DMS153 treated with DMSO at 0.1 percent for 48 hours (cell line): Measurements from ENCODE around the gene KIAA0319L.
"Not testable (repeated sequence)": the region's sequence is repeated elsewhere in the genome, so short reads cannot be mapped to it uniquely, and the experiment has no call there.

Source experiments
- DNase-seq: peaks from one replicate; lab custom pipeline; 2025; ENCODE audit not compliant: unreplicated experiment; lab: John Stamatoyannopoulos, UW

Gene KIAA0319L

DNA sequence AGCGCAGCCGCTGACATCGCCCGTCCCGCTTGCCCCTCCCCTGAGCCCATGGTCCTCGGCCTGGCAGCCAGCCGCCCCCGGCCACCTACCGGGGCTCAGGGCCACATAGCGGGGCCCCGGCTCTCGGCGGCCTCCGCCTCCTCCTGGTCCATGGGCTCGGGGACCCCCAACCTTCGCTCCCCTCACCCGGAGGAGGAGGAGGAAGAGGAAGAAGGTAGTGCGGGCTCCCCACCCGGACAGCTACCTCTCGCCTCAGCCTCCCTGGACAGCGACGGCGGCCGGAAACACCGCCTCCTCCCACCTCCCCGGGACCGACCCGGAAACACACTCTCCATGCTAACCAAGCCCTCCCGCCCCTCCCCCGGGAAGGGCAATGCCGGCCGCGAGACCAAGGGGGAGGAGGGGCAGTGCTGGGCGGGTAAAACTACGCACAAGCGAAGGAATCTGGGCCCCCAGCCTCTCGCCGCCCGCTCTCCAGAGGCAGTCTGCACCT lies at the start of gene KIAA0319L:
Gene KIAA0319L, minus strand, starts transcription at position 286 of the 493 bp plus-strand sequence. CDS start 2,912 bp downstream, outside the sequence.
- peak; percentile 97 for DNase-seq

DNA sequence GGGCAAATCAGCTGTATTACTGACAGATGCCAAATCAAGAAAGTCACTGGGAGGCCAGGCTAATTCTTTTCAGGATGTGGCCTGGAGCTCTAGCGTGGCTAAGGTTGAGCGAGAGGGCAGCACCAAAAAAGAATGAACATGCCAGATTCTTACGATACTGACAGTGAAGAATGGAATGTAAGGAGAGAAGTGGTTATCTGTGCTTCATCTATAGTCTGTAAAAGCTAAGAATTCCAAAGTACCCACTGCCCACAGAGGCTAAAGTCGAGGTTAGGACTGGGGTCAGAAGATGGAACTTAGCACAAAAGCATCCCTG lies 48.6 kb upstream of the KIAA0319L start:
- no peak for DNase-seq

DNA sequence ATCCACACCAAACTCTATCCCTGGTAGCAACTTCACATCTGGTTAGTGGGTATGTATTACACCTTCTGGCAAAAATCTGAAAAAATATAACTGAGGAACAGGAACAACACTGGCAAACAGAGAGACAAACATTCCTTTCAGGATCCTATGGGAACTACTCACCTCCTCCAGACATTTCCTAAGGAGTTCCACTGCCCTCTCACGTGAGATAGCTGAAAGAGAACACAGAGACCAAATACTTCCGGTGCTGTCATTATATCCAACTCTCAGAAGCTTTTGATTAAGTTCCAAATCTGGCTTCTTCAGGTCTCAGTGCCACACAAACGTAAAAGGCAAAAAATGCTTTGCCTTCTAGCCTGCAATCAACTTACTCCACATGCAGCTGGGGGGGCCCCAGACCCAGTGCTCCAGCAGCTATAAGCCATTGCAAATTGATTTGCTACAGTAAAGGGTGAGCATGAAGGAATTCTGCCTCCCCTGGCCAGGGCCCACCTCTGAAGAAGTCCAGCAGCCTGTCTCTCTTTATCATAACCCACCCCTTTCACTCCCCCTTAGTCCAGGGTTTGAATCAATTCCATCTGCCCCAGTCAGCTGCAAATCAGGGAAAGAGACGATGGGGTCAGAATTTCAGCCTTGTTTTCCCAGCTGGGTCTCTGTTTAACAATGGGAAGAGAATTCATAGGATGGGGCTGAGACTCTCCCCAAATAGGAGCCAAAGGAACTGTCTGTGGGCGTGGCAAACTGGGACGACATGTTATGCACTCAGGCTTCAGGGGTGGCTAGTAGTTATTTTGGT lies 48.1 kb upstream of the KIAA0319L start:
- no peak for DNase-seq

DNA sequence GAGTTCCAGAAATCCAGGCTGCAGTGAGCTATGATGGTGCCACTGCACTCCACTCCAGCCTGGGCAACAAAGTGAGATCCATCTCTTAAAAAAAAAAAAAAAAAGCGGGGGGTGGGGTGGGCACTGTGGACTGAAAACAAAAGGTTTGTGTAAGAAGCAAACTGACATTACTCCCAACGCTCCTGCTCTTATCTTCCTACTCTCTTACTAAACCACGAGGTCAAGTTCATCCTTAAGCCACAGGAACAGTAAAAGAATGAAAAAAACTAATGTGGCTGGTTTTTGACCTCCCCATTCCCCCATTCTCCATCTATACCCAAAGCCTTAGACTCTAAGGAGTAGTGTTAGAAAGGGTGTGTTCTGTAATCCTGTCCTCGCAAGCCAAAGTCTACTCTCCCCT lies 46.7 kb upstream of the KIAA0319L start:
- DNase-seq, result no peak

DNA sequence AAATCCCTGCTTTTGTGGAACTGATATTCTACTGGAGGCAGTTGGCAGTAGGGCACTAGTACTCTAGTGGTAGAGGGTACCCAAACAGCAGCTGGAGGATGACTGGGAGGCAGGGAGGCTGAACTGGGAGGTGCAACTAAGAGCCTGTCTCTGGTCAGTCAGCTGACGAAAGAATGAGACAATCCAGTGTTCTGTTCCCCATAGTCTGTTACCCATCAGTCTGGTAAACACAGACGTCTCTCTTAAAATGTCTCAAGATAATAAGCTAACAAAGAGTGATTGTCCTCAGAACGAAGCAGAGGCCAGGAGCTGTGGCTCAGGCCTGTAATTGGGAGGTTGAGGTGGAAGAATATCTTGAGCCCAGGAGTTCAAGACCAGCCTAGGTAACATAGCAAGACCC lies 46.3 kb upstream of the KIAA0319L start:
- DNase-seq, result no peak

DNA sequence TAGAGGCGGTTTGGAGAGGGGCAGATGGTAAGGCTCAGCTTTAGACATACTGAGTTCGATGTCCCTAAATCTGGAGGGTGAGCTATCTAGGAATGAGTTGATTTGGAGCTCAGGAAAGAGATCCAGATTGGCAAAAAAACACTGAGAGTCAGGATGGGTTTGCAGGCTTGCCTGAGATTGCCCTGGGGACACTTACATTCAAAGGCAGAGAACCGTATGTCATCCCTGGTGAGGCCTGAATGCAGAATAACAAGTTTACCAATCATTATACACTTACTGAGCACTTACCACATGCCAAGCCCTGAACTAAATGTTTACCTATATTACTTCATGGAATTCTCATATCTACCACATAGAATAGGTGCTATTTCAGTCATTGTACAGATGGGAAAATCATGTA lies 43.4 kb upstream of the KIAA0319L start:
- DNase-seq, result no peak

DNA sequence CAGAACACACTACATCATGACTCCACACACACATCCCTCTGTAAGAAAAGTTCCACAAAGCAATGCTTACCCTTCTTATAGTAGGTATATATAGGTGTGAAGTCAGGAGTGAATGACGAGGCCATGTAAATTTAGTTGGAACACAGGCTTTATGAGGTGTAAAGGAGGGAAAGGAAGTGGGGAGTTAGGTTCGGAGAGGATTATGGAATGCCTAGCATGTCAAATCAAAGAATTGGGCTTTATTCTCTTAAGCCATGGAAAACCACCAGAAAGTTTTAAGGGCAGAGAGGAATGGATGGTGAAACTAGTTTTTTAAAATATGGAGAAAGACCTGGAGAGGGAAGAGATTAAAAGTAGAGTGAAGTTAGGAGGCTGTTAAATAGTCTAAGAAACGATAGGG lies 42.2 kb upstream of the KIAA0319L start:
- DNase-seq, result no peak

DNA sequence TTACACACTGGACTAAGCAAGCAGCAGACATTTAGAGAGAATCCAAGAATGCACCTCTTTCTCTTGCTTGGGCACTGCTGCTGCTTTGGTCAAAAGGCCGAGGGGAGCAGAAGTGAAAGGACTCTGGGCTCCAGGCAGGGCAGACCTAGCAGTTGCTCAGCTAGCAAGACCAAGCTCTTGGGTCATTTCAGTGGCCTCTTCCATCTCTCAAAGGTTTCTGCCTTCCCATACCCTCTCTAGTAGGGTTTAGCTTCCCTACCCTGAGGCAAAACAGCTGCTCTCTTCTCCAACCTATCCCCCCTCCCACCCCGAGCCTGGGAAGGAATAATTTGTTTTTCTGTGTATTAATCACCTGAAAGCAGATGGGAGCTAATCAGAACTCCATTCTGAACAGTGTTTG lies 41.7 kb upstream of the KIAA0319L start:
- DNase-seq, result no peak

DNA sequence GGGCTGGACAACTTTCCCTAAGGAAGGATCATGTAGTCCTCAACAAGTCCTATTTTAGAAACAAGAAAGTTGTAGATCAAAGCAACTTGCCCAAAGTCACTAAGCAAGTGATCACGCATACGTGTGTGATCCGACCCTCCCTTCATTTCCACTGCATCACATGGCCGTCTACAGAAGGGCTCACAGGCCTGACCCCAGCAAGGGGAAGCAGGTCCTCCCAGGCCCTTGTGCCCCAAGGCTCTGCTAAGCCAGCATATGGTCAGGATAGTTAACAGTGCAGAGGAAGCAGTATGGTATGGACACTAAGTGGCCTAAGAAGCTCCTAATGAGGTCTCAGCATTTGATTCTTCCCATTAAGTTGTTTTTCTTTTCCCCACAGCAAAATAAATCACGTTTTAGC lies 40.7 kb upstream of the KIAA0319L start:
- DNase-seq, result no peak

DNA sequence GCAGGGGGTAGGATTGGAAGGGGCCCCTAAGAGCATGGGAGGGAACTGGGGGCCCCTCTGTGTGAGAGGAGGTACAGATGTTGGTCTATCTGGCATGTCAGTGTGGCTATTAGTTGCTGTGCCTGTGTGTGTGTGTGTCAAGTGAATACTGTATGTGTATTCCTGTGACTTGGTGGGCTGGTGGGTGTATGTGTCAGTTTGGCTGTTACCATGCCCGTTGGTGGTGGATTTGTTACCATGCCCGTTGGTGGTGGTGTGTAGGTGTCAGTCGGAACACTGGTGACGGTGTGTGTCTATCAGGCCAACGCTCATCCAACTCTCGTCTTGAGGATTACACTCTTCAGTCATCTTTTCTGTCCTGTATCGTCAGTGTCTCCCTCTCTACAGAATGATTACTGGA lies 38.5 kb upstream of the KIAA0319L start:
- no peak for DNase-seq

DNA sequence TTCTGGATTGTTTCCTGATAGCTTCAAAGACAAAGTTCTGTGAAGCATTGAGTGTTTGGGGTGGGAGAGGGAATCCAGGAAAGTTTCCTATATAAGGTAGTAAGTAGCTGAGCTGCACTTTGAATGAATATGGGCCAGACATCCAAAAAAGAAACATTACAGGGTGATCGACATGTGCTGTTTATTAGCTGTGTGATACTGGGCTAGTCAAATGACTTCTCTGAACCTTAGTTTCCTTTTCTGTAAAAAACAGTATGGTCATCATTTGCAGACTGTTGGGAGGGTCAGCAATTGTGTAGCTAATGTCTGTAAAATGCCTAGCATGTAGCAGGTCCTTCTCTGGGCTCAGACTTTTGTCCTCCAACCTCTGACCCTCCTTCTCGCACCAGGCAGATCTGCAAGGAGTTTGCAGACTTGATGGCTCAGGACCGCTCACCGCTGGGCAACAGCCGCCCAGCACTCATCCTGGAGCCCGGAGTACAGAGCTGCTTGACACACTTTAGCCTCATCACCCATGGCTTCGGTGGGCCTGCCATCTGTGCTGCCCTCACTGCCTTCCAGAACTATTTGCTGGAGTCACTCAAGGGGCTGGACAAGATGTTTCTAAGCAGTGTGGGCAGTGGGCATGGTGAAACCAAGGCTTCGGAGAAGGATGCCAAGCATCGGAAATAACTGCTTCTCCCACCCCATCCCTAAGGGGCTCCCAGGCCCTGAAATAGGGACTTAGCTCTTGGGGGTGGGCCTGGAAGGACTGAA lies 37.0 kb upstream of the KIAA0319L start:
- no peak for DNase-seq

DNA sequence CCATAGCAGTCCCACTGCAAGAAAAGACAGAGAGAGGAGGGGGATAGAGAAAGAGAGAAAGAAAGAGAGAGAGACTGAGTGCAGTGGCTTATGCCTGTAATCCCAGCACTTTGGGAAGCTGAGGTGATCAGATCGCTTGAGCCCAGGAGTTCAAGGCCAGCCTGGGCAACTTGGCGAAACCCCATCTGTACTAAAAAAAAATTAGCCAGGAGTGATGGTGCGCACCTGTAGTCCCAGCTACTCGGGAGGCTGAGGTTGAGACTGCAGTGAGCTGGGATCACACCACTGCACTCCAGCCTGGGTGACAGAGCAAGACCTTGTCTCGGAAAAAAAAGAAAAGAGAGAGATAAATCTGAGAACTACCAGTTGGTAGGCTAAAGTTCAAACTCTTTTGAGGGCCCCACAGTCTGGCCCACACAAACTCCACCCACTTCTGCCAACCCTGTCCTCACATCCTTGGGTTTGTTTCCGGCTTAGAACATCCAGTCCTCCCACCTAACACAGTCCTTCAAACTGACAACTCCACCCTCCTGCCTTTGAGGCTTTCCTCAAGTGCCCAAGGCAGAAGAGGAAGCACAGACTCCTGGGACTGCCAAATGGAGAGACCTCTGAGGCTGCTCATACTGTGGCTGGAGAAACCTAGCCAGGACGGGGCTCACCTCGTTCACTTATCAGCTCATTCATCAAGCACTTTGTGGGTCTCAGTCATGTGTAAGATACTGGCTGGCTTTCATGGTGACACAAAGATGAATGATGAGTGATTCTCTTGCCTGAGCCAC lies 36.0 kb upstream of the KIAA0319L start:
- DNase-seq, result no peak

DNA sequence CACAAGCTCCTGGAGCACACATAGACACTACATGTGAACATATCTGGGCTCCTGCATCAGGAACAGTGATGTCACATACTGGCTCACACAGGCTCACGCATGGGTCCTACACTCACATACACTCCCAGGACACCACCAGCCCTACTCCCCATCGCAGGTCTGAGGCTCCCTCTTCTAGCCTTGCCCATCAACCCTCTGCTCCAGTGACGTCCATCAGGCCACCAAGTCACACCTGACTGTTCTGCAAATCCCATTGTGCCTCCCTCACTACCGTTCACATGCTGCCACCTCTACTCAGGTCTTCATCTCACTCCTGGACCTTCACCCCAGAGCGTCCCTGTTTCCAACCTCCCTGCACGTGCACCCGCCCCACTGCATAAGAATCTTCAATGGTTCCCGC lies 34.0 kb upstream of the KIAA0319L start:
- no peak for DNase-seq

DNA sequence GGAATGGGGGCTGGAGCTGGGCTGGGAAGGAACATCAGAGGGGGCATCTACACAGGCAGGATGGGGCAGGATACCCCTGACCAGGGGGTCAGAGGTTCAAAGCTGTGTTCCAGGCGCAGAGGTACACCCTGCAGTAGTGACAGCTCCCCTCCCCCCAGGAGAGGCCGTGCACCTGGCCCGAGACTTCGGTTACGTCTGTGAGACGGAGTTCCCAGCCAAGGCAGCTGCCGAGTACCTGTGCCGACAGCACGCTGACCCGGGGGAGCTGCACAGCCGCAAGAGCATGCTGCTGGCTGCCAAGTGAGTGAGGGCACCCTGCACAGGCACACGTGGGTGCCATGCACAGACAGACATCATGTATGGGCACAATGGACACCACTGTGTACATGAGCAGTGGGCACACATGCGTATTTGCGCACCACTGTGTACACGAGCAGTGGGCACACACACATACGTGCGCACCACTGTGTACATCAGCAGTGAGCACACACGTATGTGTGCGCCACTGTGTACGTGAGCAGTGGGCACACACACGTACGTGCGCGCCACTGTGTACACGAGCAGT lies 33.4 kb upstream of the KIAA0319L start:
- DNase-seq, result no peak

DNA sequence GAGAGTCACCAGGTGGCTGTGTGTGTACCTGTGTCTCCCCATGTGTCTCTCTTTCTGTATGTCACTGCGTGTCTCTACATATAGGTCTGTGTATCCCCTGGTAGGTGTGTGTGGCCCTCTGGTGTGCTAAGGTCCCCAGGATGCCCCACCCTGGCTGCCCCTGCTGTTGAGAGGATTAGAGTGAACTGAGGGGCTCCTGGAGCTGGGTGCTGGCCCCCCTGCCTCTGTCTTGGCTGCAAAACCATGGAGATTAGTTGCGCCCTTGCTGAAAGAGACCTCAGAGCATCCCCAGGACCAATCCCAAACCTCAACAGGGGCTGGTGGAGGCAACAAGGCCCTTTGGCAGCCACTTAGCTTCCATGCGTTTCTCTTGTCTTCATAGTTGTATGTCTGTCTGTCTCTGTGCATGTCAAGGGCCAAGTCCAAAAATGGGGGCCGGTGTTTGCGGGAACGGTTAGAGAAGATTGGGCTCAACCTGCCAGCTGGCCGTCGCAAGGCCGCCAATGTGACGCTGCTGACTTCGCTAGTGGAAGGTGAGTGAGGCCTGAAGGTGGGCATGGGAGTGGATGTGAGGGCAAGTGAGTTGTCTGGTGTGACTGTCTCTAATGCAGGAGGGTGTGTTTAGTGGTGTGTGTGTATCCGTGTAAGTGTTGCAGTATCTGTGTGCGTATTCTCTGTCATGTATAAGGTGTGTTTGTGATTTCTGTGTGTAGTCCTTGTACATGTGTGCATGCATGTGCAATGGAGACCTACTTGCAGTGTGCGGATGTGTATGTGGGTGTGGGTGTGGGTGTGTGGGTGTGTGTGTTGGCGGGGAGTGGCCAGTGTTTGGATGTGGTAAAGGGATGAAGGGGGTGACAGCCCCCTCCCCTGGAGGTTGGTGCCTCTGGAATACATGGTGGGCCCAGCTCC lies 32.6 kb upstream of the KIAA0319L start:
- no peak for DNase-seq

DNA sequence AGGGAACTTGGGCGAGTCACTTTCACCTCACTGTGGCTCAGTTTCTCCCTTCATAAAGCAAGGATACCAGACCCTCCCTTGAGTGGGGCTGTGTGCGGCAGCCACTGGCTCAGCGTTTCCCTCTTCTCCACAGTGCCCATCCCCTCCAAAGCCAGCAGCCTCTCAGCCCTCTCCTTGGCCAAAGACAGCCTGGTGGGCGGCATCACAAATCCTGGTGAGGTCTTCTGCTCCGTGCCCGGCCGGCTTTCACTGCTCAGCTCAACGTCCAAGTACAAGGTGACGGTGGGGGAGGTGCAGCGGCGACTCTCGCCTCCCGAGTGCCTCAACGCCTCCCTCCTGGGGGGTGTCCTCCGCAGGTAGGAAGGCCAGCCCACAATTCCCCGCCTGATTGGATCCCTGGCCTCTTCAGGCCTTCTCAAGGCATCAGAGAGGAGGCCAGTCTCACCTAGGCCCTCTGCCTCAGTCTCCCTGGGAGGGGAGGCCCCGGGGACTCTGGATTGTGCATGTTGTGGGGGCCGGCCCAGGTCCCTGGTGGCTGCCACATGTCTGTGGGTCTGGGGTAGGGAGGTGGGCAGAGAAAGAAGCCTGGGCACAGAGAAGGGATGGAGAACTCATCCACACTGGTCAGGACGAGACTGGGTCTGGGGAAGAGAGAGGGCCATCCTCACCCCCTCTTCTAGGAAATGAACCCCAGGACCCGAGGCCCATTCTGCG lies 31.2 kb upstream of the KIAA0319L start:
- no peak for DNase-seq

DNA sequence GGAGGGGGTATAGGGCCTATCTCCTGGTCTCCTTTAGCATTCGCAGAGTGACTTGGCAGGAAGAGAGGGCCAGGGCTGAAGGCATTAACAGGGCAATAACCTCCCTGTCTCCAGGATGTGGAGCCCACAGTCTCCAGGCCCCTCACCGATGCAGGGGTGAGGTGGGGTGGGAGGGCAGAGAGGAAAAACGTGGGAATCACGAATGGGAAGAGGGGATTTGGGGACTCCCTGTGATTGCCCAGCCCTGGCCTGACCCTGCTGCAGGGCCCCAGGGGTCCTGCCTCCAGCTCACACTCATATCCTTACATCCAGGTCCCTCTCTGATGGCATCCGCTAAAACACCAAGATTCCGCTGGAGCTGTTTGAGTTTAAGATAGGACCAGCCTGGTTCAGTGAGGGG lies 30.5 kb upstream of the KIAA0319L start:
- no peak for DNase-seq

DNA sequence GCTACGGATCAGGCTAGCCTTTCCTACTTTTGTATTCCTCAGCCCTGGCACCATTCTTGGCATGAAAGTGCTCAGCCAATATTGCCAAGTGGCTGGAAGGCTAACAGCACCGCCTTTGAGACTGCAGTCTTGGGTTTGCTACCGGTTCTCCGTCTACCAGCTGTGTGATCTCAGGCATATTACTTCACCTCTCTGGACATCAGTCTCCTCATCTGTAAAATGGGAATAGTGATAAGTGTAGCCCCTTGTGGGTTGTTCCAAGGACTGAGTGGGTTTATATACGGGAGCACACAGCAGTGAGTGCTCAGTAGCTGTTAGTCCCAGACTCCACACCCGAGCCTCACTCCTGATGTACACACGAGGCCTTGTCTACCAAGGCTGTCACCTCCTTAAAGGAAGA lies 29.6 kb upstream of the KIAA0319L start:
- DNase-seq, result no peak

DNA sequence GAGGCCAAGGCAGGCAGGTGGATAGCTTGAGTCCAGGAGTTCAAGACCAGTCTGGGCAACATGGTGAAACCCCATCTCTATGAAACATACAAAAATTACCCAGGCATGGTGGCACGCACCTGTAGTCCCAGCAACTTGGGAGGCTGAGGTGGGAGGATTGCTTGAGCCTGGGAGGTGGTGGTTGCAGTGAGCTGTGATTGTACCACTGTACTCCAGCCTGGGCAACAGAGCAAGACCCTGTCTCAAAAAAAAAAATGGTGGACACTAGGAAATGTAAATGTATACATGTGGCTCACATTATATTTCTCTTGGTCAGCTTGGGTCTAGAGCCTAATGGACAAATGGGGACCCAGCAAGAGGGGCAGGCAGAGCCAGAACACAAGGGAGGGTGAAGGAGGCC lies 28.6 kb upstream of the KIAA0319L start:
- not testable (repeated sequence) for DNase-seq

DNA sequence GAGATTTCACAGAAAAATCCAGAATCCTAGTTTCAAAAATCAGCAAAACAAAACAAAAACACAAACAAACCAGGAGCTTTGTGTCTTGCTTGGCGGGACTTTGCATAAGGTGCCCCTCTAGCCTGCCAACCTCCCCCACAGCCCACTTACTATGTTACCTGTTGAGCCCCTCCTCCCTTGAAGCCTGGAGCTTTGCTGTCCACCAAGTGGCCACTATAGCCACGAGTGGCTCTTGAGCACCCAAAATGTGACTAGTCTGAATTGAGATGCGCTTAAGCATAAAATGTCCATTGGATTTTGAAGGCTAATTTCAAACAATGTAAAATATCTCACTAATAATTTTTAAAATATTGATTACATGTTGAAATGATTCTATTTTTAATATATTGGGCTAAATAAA lies 28.1 kb upstream of the KIAA0319L start:
- DNase-seq, result no peak
